ENCODE measurements around the gene RNF150.

DNA sequence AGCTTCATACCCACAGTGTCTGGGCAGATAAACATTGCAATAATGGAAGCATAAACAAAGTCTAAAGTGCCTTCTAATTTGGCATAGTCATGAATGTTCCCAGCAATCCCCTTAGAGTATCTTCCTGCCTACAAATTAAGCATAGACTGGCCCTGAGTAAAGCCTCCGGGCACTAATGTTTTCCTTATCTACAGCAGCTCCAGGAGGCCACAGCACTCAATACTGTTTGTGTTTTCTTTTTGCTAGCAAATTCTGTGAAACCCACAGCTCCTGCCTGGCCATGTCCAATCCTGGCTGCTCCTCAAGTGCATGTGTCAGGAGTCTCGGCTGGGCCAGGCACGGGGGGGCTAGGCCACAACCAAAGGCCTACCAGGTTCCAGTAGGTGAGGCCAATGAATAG, 274.4 kb downstream of the RNF150 start:
- TF ChIP-seq HDAC2 (IDR thresholded peaks at IDR 0.05) (no peak), POLR2A (IDR thresholded peaks at IDR 0.05; ENCODE audit: low read length) (no peak), KDM1A (IDR thresholded peaks at IDR 0.05; ENCODE audit: low read depth) (no peak), NFE2L2 (conservative IDR thresholded peaks at IDR 0.05; ENCODE audit: low read length) (no peak), GATA3 (IDR thresholded peaks at IDR 0.05; ENCODE audit: borderline replicate concordance) (no peak), BHLHE40 (IDR thresholded peaks at IDR 0.05; ENCODE audit: low read depth, low read length) (no peak), NR3C1 (IDR thresholded peaks at IDR 0.05) (no peak), ESRRA (IDR thresholded peaks at IDR 0.05; ENCODE audit: borderline replicate concordance, low read length) (no peak), JUNB (IDR thresholded peaks at IDR 0.05) (no peak), ZC3H11A (IDR thresholded peaks at IDR 0.05) (no peak), SMC3 (IDR thresholded peaks at IDR 0.05) (no peak), MAZ (IDR thresholded peaks at IDR 0.05; ENCODE audit: borderline replicate concordance, low read depth, low read length) (no peak)
- TF ChIP-seq, protein P1, sequence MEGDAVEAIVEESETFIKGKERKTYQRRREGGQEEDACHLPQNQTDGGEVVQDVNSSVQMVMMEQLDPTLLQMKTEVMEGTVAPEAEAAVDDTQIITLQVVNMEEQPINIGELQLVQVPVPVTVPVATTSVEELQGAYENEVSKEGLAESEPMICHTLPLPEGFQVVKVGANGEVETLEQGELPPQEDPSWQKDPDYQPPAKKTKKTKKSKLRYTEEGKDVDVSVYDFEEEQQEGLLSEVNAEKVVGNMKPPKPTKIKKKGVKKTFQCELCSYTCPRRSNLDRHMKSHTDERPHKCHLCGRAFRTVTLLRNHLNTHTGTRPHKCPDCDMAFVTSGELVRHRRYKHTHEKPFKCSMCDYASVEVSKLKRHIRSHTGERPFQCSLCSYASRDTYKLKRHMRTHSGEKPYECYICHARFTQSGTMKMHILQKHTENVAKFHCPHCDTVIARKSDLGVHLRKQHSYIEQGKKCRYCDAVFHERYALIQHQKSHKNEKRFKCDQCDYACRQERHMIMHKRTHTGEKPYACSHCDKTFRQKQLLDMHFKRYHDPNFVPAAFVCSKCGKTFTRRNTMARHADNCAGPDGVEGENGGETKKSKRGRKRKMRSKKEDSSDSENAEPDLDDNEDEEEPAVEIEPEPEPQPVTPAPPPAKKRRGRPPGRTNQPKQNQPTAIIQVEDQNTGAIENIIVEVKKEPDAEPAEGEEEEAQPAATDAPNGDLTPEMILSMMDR (IDR thresholded peaks at IDR 0.05) = no peak

All from A549 (cell line).